Activated CD8-positive, alpha-beta memory T cell treated with anti-CD3 and anti-CD28 coated beads, Interleukin-2, amount 50 U/mL, for 24 hours (primary cell): Measurements from ENCODE around the gene PPIL3.

Experiments
- DNase-seq: peaks from one replicate; pipeline ENCODE4 v3.0.0-alpha.2; 2020; ENCODE audit errors: extremely low read depth

The PPIL3 gene

GRCh38 chr2:200861617-200862155, 27.2 kb downstream of the PPIL3 start:
- no peak for DNase-seq

GRCh38 chr2:200860092-200860795, 28.6 kb downstream of the PPIL3 start:
- no peak for DNase-seq

GRCh38 chr2:200856806-200857205, 32.1 kb downstream of the PPIL3 start:
- no peak for DNase-seq

- DNase-seq, result no peak
Observed at GRCh38 chr2:200852605-200853004, 36.3 kb downstream of the PPIL3 start.

- DNase-seq, result no peak
Observed at GRCh38 chr2:200851398-200852248, 37.3 kb downstream of the PPIL3 start.

GRCh38 chr2:200850512-200851256, 38.2 kb downstream of the PPIL3 start:
- no peak for DNase-seq

- no peak for DNase-seq
Observed at GRCh38 chr2:200847939-200848338, 40.9 kb downstream of the PPIL3 start.

- no peak for DNase-seq
Observed at GRCh38 chr2:200847269-200847668, 41.6 kb downstream of the PPIL3 start.

GRCh38 chr2:200845669-200846325, 43.1 kb downstream of the PPIL3 start:
- no peak for DNase-seq

GRCh38 chr2:200845194-200845593, 43.7 kb downstream of the PPIL3 start:
- no peak for DNase-seq

GRCh38 chr2:200843993-200844948, 44.6 kb downstream of the PPIL3 start:
- no peak for DNase-seq

- no peak for DNase-seq
Observed at GRCh38 chr2:200839513-200839912, 49.4 kb downstream of the PPIL3 start.

GRCh38 chr2:200834701-200835100, 54.2 kb downstream of the PPIL3 start:
- no peak for DNase-seq

- DNase-seq, result no peak
Observed at GRCh38 chr2:200829258-200829655, 59.6 kb downstream of the PPIL3 start.

- no peak for DNase-seq
Observed at GRCh38 chr2:200828572-200829257, 60.2 kb downstream of the PPIL3 start.

- no peak for DNase-seq
Observed at GRCh38 chr2:200828104-200828503, 60.8 kb downstream of the PPIL3 start.

GRCh38 chr2:200821686-200822245, 67.1 kb downstream of the PPIL3 start:
- no peak for DNase-seq
